ENCODE results near the gene NFYA. TPM values are rescaled to one million over a fixed set of nuclear protein-coding genes. Genes with fewer than 3 reads are reported as not detected.

NFYA gene
- total and polyA plus RNA-seq, 2 of the 13 experiments (the other 11 are each of a cell fraction or from before 2014, with no cell fraction given), result 16.0 to 22.9 TPM

- TF ChIP-seq THRA (CRISPR knock-in tag; IDR thresholded peaks at IDR 0.05; ENCODE audit: borderline replicate concordance), result no peak
- peak; percentile 100 for TF ChIP-seq THAP9 (CRISPR knock-in tag; IDR thresholded peaks at IDR 0.05; ENCODE audit: borderline replicate concordance)
- no peak for TF ChIP-seq ZNF646 (CRISPR knock-in tag; IDR thresholded peaks at IDR 0.05)
- TF ChIP-seq MBD4 (IDR thresholded peaks at IDR 0.05; ENCODE audit: borderline replicate concordance, low read length), result no peak
- no peak; the same call in 1 of the 2 replicates for TF ChIP-seq CREB1 (IDR thresholded peaks at IDR 0.05)
- TF ChIP-seq CREB1 (CRISPR knock-in tag; IDR thresholded peaks at IDR 0.05), result peak; percentile 88
- 0 out of 2 replicates have a peak, but pooled peaks have one; percentile 58 for TF ChIP-seq WIZ (CRISPR knock-in tag; IDR thresholded peaks at IDR 0.05)
- peak; percentile 71; the same call in 1 of the 2 replicates for TF ChIP-seq KLF13 (CRISPR knock-in tag; IDR thresholded peaks at IDR 0.05)
- peak; percentile 72; the same call in 1 of the 2 replicates for TF ChIP-seq ZNF547 (CRISPR knock-in tag; IDR thresholded peaks at IDR 0.05)
- TF ChIP-seq CREB3 (CRISPR knock-in tag; IDR thresholded peaks at IDR 0.05), result 0 out of 2 replicates have a peak, but pooled peaks have one; percentile 65
- TF ChIP-seq HCFC1 (IDR thresholded peaks at IDR 0.05; ENCODE audit: low read depth, low read length), result peak; percentile 68
- peak; percentile 69 for TF ChIP-seq KLF9 (CRISPR knock-in tag; IDR thresholded peaks at IDR 0.05; ENCODE audit: low read depth)
- TF ChIP-seq ZNF430 (CRISPR knock-in tag; IDR thresholded peaks at IDR 0.05), result peak; percentile 63
- TF ChIP-seq THAP11 (CRISPR knock-in tag; IDR thresholded peaks at IDR 0.05), result peak; percentile 93
- no peak for TF ChIP-seq EHMT2 (IDR thresholded peaks at IDR 0.05; ENCODE audit: borderline replicate concordance, low read depth, low read length)
- peak in 1 of 2 experiments; percentile 5; a peak in 1 of 4 replicates for TF ChIP-seq MAFK (conservative IDR thresholded peaks at IDR 0.05 in 1 of 2, IDR thresholded peaks at IDR 0.05 in 1 of 2; ENCODE audit: low read length in 2 of 2)
- TF ChIP-seq ATF7-NPFF (CRISPR knock-in tag; IDR thresholded peaks at IDR 0.05; ENCODE audit: low read depth), result peak; percentile 21; the same call in 1 of the 2 replicates
These were observed 595 bp upstream of the NFYA start, which contains the start of gene OARD1 (continued) for GRCh38 chr6:41071923-41072835.
